GM19372 (cell line): Measurements from ENCODE around the gene GRXCR1.

Source experiments
- ATAC-seq: cut with Tn5 transposase; IDR thresholded peaks from one replicate; pipeline ENCODE4 v1.9.1; 2021; ENCODE audit warnings: mild to moderate bottlenecking, low read depth, moderate library complexity; ENCODE audit not compliant: unreplicated experiment

Gene GRXCR1

DNA sequence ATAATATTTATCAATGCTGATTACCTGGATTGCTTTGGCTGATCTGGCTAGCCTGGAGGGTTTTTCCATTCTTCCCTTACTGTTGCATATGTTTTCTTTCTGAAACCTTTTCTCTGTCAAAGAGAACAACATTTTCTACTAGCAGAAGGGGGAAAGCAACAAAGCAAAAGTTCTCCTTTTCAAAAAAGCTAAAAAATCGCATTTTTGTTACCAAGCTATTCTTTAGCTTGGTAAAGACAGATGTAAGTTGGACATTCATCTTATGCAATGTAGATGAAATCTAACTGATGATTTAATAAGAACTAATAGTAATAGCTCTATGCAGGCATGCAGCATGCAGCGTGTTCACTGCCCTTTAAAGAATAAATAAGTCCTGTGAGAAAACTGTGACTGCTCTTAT lies at the start of gene GRXCR1:
Gene GRXCR1, plus strand, starts transcription at position 301 of the 400 bp plus-strand sequence. CDS start 554 bp downstream, outside the sequence.
- ATAC-seq = no peak

DNA sequence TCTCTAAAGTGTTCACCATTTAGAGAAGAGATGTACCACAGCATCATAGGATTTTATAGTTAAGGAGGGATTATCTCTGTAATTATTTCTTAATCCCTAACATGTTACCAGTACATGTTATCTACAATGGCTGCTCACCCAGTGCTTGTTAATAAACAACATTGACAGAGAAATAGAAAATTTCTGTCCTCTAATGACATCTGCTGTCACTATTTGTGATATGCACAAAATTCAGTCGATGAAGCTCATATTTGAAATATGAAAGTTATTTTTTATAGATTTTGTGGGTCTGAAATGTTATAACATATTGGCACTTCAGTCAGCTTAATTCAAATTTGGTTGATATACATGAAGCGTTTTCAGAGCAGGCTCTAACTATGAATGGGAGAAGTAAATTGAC lies 48.8 kb upstream of the GRXCR1 start:
- no peak for ATAC-seq

DNA sequence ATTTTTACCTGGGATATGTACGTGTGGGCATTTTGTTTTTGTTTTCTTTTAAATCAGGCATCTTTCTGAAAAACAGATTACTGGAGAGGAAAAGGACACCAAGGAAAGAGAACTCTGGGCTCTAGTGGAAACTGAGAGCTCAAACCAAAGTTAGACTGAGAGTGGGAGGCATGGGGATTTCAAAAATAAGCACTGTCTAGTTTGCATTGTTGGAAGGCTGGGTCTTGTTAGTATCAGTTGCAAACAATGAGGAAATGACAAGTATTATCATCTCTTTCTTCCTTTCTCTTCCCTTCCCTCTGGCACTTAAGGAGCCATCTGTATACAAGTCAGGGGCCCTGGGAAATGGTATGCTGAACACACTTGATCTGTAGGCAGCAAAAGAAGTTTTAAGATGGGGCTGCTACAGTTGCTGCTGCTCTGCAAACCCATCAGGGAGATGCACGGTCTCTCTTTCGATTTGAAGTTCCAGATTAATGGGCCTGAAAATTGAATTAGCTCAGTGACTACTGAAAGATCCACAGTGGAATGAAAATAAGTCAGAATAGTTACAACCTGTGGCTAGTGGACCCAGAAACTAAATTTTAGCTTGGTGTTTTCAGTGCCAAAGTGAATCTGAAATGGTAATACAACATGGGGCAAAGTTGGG lies 48.0 kb upstream of the GRXCR1 start:
- no peak for ATAC-seq

DNA sequence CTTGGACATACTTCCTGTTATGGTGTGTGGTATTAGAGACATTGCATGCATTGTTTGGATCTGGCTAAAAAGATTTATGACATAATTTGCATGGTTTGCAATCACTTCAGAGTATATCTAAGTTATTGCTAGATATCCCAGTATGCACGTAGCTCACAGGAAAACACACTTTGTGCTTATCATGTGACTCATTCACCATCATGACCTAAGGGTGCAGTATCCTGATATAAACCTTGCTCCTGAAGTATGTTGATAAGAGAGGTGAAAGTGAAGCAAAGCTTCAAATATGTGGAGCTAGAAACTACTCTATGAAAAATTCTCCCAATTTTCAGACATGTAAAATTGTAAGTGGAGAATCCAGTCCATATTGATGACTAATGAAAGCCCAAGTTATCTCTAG lies 46.9 kb upstream of the GRXCR1 start:
- no peak for ATAC-seq

DNA sequence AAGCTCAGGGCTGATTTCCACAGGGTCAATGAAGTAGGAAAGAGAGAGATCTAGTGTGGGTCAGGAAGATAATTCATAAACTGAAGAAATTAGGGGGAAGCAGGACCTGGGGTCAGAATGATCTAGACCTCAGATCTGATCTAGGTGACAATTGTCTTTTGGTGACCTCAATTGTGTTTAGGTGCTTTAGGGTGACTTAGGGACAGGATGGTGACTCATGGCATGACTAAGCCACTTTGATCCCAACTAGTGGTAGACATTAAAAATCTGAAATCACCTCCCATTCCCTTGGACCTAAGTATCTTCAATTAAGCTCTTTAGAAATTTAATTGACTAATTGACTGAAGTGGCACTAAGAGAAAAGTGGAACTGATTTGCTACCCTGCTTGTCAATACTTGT lies 36.7 kb upstream of the GRXCR1 start:
- no peak for ATAC-seq

DNA sequence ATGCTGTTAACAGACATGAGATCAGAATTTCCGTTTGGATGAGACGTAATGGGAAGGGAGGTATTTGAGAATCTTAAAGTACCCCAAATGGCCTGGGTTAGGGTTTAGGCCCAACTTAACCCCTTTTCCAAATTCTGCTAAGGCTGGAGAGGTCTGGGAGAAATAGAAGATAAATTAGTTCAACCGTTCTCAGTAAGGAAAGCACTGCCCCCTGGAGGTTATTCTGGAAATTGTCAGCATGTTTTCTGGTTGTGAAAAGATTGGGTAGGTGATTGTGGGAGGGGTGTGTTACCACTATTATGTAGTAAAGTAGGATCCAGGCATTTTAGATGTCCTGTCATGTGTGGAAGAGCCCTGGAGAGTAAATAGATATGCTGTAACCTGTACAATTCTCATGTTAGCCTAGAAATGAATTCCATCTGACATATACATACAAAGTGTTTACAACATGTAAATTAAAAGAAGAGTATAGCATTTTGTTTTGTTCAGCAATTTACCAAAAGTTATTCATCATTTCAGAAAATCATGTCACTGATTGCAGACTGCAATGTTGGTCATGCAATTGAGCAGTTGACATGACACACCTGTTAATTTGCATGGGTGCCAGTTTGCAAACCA lies 26.8 kb upstream of the GRXCR1 start:
- peak; percentile 79 for ATAC-seq

DNA sequence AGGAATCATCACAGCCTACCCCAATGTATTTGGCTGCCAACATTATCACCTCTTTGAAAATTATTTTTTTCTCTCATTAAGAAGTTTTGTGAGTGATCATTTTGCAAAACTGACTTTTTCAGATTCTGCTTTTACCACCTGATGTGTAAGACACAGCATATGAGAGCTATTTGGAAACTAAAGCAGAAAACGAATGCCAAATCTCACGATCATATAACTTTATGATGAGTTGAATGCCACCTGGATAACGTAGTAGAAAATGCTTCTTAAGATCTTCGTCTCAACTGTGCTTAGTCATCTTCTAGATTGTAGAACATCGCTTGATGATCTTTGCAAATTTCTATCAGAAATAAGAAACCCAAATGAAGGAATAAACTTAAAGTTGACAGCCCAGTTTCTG lies 21.3 kb upstream of the GRXCR1 start:
- no peak for ATAC-seq

DNA sequence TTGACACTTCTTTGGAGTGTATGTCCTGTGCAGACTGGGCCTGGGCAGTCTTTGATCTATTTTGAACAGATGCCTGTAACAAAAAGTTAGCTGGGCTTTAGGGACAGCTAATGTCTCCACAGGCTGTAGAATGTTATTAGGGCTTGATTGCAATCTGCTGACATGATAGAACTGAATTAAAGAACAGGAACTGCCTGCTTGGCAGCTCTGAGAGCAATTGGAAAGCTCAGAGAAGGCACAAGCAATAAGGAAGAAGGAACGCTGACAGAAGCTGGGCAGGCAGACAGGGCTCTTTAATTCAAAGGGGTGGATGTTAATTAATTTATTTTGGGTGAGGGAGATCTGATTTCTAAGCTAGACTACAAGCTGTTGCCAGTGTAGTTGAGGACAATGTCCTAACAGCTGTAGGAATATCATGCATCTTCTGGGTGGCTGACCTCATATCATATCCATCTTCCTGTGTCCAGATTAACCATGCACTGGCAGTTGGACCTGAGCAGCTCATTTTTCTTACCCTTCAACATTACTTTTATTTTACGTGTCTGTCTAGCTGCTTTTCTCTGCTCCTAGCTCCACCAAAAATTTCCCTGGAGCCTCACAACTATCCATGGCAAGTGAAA lies 20.7 kb upstream of the GRXCR1 start:
- ATAC-seq = no peak

DNA sequence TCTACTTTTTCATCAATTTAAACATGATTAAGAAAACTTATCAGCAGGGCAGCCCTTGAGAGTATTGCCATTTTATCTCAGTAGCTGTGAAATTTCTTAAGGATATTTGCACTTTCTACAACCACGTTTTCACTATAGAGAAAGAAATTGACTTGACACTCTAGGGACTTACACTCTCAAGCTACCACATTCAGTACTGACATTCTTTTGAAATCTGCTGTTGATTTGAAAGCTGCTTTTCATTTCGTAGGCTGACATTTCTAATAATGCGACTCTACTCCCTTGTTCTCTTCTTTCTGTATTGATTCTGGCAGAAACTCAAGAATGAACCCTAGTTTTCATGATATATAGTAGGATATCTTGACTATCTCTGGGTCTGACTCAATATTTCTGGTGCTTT lies 13.7 kb upstream of the GRXCR1 start:
- ATAC-seq = no peak

DNA sequence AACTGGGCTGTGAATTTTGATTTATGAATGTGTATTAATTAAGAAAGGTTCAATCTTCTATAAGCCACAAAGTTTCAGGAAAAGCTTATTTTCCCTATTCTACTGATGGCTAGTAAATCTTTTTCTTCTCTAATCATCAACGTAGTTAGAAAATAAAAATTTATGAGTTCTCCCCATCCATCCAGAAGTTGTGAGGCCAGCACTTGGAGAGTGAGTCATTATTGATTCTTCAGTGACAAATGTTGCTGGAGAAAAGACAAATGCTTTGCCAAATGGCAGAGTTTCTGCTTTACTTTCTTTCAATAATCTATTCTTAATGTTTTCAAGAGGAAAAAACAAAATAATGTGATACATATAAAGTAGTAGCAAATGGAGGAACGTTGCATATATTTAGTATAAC lies 11.3 kb upstream of the GRXCR1 start:
- ATAC-seq = no peak

DNA sequence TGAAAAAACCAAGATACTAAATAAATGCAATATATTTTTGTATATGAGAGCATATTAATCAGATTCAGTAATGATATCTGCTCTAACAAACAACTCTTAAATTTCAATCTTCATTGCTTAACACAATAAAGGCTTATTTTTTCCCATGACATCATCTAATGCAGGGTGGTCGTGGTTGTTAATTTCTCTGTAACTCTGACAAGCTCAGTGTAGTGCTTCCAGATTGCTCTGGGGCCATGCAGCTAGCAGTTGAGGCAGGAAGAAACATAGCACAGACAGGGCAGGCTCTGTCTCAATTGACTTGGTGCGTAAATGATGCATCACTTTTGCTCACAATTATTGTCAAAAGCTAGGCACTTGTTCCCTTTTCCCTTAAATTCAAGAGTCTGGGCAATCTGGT lies 869 bp upstream of the GRXCR1 start:
- ATAC-seq = no peak

DNA sequence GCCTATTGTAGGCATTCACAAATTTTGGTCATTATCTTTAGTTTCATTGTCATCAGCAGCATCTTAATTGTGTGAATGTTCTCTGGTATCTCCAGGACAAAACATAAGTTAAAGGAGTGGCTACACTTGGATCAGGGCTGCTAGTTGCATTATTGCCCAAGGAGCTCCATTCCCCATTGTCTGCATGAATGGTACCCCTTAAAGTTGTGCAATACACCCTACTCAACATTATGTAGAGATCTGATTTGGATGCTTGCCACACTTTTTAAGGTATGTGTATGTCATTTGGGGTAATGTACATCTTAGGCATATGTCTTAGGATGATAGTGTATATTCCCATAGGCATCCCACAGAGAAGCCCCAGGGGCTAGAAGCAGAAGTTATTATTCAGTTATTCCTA lies 2.9 kb downstream of the GRXCR1 start:
- no peak for ATAC-seq

DNA sequence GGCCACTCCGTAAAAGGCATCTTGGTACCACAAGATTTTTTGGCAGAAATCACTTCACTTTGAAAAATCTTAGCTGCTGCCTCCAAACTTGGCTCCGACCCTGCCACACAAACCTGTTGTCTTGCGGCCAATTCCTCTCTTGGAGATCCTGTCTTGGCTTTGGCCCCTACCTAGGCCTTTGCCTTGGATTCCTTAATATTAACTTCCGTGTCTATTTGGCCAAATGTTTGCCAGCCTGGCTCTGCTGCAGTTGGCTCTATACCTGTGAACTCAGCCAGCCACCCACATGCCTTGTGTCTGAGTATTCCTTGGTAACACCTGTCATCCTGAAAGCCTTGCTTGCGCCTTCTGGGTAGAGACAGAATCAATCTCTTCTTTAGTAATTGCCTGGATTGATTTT lies 12.5 kb downstream of the GRXCR1 start:
- no peak for ATAC-seq

DNA sequence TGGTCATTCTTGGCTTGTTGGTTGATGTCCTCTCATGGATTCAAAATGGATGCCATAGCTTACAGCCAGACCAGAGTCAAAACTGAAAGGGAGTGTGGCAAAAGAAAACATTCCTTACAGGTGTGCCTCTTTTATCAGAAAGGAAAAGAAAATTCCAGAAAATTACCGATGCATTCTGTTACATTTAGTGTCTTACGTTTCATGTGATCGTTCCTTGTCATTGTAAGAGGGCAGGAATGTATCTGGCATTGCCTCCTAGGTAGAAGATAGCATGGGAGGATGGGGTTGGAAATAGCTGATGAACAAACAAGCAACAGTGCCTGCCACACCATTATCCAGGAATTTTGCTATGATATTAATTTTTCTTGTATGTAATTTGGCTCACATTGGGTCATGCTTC lies 13.1 kb downstream of the GRXCR1 start:
- ATAC-seq = no peak

DNA sequence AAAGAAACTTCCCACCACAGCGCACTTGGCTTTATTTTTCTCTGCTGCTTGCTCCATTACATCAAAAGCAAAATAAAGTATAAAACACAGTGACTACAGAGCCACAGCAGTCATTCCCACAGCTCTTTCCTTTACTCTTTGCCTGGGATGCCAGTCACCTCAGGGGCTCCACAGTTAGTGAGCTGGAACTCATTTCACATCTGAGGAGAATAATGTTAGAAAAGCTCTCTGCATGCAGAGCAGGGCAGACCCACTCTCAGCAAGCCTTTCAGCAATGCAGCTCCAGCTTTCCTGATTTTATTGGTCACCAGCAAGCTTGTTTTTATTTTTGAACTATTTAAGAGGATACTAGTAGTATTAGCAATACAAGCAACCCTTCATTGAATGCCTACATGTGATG lies 13.8 kb downstream of the GRXCR1 start:
- ATAC-seq = no peak

DNA sequence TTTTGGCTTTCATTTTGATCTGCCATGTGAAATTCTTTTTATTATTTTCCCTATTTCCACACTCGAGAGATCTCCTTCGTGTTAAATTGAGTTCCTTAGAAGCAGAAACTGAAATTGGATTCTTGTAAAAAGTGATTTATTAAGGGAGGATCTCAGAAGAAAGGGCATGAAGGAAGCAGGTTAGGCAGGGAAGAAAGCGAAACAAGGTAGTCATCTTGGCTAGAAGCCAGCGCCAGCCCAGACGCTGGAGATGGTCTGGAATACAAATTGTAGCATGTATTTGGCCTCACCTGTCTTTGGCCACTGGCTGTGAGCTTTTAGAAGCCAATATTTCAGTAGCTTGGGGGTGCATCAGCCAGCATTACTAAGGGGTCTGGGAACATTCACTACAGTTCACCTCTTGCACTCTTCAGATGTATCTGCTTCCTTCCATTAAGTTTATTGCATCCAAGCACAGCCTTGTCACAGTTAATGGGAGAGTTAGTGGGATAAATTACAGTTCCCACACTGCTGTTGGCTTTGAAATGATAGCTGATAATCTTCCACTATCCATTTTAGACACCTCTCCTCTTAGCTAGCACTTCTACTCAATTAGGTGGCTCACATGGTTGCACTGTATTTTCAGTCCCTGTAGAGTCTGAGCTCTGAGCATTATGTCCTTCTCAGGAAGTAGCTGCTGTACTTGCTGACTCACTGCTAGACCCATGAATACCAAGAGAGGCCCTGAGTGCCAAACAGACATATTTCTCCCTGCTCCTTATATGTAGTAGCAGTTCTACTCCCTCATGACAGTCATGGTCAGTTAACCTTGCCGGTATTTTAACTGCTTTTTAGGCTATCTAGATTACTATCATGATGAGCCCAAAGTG lies 14.6 kb downstream of the GRXCR1 start:
- ATAC-seq = no peak

DNA sequence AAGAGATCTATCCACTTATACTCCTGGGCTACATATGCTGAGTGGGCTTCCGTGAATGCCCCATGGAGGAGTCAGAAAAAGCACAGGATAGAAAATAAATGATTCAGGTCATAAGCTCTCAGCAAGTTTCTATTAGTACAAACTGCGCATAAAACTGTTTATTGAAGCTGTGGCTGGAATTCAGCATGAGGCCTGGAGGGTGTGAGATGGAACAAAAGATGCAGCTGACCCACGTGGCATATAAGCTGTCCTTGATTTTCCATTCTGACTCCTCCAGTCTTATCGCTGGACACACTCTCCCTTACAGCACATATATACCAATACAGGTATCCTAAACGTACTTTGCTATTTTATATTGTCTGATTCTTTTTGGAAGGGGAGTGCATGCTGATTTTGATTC lies 17.9 kb downstream of the GRXCR1 start:
- no peak for ATAC-seq

DNA sequence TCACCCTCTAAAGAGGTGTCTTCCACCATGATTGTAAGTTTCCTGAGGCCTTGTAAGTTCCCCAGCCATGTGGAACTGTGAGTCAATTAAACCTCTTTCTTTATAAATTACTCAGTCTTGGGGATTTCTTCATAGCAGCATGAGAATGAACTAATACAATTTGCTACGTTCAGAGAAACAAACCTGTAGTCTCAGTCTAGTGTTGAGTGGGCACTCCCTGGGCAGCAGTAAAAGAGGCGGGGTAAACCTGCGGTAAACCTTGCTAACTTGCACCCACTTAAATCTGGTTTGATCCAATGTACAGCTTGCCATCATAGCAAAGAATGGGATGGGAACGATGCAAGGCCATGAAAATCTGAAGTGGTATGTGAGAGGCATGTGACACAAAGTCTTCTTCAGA lies 22.4 kb downstream of the GRXCR1 start:
- no peak for ATAC-seq

DNA sequence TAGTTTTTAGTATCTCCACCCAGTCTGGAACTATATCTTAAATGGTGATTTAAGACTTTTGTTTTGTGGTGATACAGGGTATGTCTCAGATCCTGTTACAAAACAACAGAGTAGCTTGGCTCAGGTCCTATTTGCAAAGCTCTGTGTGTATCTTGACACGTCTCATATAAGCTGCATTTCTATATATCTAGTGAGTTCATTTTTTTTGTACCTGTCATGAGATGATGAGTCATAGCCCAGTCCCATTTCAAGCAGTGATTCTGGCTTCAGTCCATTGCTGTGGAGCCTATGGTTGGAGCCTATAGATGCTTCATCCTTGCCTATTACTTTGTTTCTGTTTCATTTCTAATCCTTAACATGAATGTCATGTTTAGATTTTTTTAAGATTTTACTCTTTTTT lies 23.0 kb downstream of the GRXCR1 start:
- ATAC-seq = no peak

DNA sequence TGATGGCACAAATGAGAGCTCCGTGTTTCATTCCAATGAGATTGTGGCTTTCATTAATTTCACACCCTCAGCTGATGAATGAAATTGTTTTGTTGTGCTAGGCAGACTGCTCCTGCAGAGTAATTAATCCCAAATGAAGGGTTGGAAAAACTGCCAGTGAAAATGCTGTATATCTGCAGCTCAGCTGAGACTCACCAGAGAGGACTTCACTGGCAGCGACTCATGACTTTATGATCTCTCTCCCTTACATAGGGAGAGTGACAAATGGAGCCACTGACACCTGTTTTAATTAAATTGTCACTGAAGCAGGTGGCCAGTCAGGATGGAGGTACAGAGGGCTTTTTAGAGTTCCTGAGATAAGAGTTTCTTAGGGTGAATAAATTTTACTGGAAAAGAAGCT lies 24.8 kb downstream of the GRXCR1 start:
- no peak for ATAC-seq

DNA sequence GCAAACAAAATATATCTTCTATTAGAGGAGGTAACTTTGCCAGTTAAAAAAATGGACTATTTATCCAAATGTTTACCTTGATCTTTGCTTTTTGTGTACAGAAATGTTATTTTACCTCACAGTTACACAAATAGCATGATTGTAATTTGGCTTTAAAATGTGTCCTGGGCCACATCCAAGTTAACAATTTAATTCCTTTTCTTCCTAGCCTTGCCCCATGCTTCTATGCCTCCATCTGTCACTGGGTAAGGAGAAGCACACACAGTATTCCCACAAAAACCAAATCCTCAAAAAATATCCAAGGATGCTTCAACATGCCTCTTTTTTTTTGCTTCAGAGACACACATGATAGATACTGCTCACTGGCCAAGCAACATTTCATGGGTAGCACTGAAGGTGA lies 30.9 kb downstream of the GRXCR1 start:
- ATAC-seq = no peak
